ENCODE measurements around the gene BRAF. TPM values are rescaled to one million over a fixed set of nuclear protein-coding genes. Genes with fewer than 3 reads are reported as not detected.

Gene BRAF
- total and polyA plus RNA-seq, 2 of the 8 experiments (the other 6 are each of a cell fraction or from before 2014, with no cell fraction given): 11.4 to 32.6 TPM

- peaks cover 0 to 6% (median 1%) of the 10 kb centered on the region in 4 experiments; a peak in 1 of 8 replicates for H3K36me3 ChIP-seq (ENCODE audit: control insufficient read depth in 2 of 4, insufficient read depth in 4 of 4, low read length in 3 of 4)
- H3K9ac ChIP-seq (replicated peaks in 1 of 4; ENCODE audit: extremely low read depth in 1 of 4, low read depth in 3 of 4, low read length in 3 of 4): no peak overlapping the region
- H2AK5ac ChIP-seq (ENCODE audit: low read depth, low read length): no peak overlapping the region
- no peak overlapping the region for H2BK12ac ChIP-seq (ENCODE audit: low read depth, low read length)
- H3K79me1 ChIP-seq (ENCODE audit: low read depth, low read length): no peaks in the 10 kb centered on the region
- H3K4me1 ChIP-seq (replicated peaks in 1 of 4; ENCODE audit: control insufficient read depth in 3 of 4, insufficient read depth in 4 of 4, low read length in 3 of 4): no peaks in the 10 kb centered on the region
- no peak overlapping the region for H2BK20ac ChIP-seq (ENCODE audit: low read length)
- ChIA-PET CTCF (ENCODE audit: partially characterized antibody) (interaction anchor here (1.1 to 3.1 kb wide), 4 partner anchors 19 to 153 kb away, joined by 3 to 16 read pairs (median 4); no protein-coding TSS in a partner anchor), POLR2A (ENCODE audit: partially characterized antibody) (no interaction called here)
- no peaks in the 10 kb centered on the region for H3K9me3 ChIP-seq (ENCODE audit: insufficient read depth in 2 of 2, low read depth in 1 of 2, low read length in 1 of 2)
- H3K4ac ChIP-seq (replicated peaks; ENCODE audit: insufficient read length, low read depth, low read length): no peak overlapping the region
- no peak overlapping the region for H3K4me2 ChIP-seq (ENCODE audit: insufficient read depth in 1 of 2, low read depth in 2 of 2, low read length in 2 of 2)
- H3K79me2 ChIP-seq (ENCODE audit: control insufficient read depth in 1 of 2, insufficient read depth in 2 of 2, low read length in 2 of 2): no peaks in the 10 kb centered on the region
- no peak overlapping the region for H2BK5ac ChIP-seq (ENCODE audit: low read depth, low read length)
- no peak overlapping the region for H3K18ac ChIP-seq (ENCODE audit: extremely low read depth, low read length)
- no peak overlapping the region for H2BK15ac ChIP-seq (ENCODE audit: low read length)
- H3K14ac ChIP-seq (ENCODE audit: insufficient read length): no peak overlapping the region
- H2AFZ ChIP-seq (ENCODE audit: low read length): no peak overlapping the region
- no peak overlapping the region for H3K23ac ChIP-seq (ENCODE audit: insufficient read length)
- H4K5ac ChIP-seq (ENCODE audit: insufficient read length, low read depth, low read length): no peak overlapping the region
- no peak overlapping the region for H4K8ac ChIP-seq (ENCODE audit: extremely low read depth, insufficient read depth, low read length)
- H3K4me3 ChIP-seq (ENCODE audit: extremely low read depth in 1 of 4, insufficient read depth in 2 of 4, low read depth in 3 of 4, low read length in 4 of 4): no peak overlapping the region
- no peak overlapping the region for H3K27ac ChIP-seq (ENCODE audit: low read depth, low read length)
- no peaks in the 10 kb centered on the region for H4K20me1 ChIP-seq (replicated peaks in 1 of 2; ENCODE audit: control insufficient read depth in 1 of 2, insufficient read depth in 2 of 2, low read length in 2 of 2)
- DNase-seq (ENCODE audit: low read depth in 1 of 2, low spot score in 2 of 2) (no peak), FAIRE-seq (no peak)
- no peak overlapping the region for H4K91ac ChIP-seq (replicated peaks; ENCODE audit: insufficient read length, low read length)
- no peak overlapping the region for H3K56ac ChIP-seq (replicated peaks; ENCODE audit: insufficient read length, low read depth, low read length)
- H2BK120ac ChIP-seq (replicated peaks; ENCODE audit: low read depth, low read length): no peak overlapping the region
- no peaks in the 10 kb centered on the region for H3K27me3 ChIP-seq (replicated peaks in 1 of 4; ENCODE audit: control insufficient read depth in 3 of 4, extremely low read depth in 1 of 4, insufficient read depth in 3 of 4, low read length in 3 of 4)
- 87% methylated on average over 1 of the region's 1 CpG; no CpG with 5 or more reads in 1 of the 2 experiments for WGBS, 2 experiments (ENCODE audit: extremely low coverage in 1 of 2, insufficient coverage in 1 of 2, insufficient read length in 1 of 2, insufficient replicate concordance in 2 of 2, low coverage in 1 of 2, low lambda C conversion rate in 2 of 2, missing lambda C conversion rate in 1 of 2)
- no peaks in the 10 kb centered on the region for H3K23me2 ChIP-seq (ENCODE audit: low read depth, low read length)
- no peak for TF ChIP-seq JUN (IDR thresholded peaks at IDR 0.05; ENCODE audit: low read depth, low read length)
- no peak for TF ChIP-seq BACH1 (IDR thresholded peaks at IDR 0.05; ENCODE audit: low read length)
- no peak for TF ChIP-seq SRF (IDR thresholded peaks at IDR 0.05; ENCODE audit: low read depth, low read length)
- TF ChIP-seq KDM5A (IDR thresholded peaks at IDR 0.05; ENCODE audit: low read length): no peak
- TF ChIP-seq PHF8 (conservative IDR thresholded peaks at IDR 0.05; ENCODE audit: low read depth, low read length): no peak
- TF ChIP-seq E2F6 (IDR thresholded peaks at IDR 0.05): no peak
- TF ChIP-seq, protein P1, sequence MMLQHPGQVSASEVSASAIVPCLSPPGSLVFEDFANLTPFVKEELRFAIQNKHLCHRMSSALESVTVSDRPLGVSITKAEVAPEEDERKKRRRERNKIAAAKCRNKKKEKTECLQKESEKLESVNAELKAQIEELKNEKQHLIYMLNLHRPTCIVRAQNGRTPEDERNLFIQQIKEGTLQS (IDR thresholded peaks at IDR 0.05; ENCODE audit: insufficient read depth, low read depth, low read length): no peak
- TF ChIP-seq EGR1 (IDR thresholded peaks at IDR 0.05; ENCODE audit: borderline replicate concordance, low read depth, low read length): no peak
- no peak for TF ChIP-seq RAD21 (IDR thresholded peaks at IDR 0.05 in 1 of 2, conservative IDR thresholded peaks at IDR 0.05 in 1 of 2; ENCODE audit: low read depth in 2 of 2, low read length in 2 of 2)
- TF ChIP-seq, protein P2, sequence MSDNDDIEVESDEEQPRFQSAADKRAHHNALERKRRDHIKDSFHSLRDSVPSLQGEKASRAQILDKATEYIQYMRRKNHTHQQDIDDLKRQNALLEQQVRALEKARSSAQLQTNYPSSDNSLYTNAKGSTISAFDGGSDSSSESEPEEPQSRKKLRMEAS (IDR thresholded peaks at IDR 0.05): no peak
- no peak for TF ChIP-seq SIX5 (IDR thresholded peaks at IDR 0.05; ENCODE audit: low read depth, low read length)
- no peak for TF ChIP-seq RFX5 (IDR thresholded peaks at IDR 0.05; ENCODE audit: borderline replicate concordance, low read depth, low read length)
- TF ChIP-seq CBX8 (IDR thresholded peaks at IDR 0.05; ENCODE audit: borderline replicate concordance, low read depth, low read length): no peak
Measured at GRCh38 chr7:140829720-140830119, 95.0 kb downstream of the BRAF start.
